HG02840 (cell line): ENCODE results near the gene OTUD5.
"Not testable (repeated sequence)": the region's sequence is repeated elsewhere in the genome, so short reads cannot be mapped to it uniquely, and the experiment has no call there.

Source experiments
- ATAC-seq: cut with Tn5 transposase; IDR thresholded peaks from one replicate; pipeline ENCODE4 v1.9.1; 2021; ENCODE audit warnings: mild to moderate bottlenecking, moderate library complexity, moderate number of reproducible peaks; ENCODE audit not compliant: unreplicated experiment, low FRiP score

Gene OTUD5, protein sequence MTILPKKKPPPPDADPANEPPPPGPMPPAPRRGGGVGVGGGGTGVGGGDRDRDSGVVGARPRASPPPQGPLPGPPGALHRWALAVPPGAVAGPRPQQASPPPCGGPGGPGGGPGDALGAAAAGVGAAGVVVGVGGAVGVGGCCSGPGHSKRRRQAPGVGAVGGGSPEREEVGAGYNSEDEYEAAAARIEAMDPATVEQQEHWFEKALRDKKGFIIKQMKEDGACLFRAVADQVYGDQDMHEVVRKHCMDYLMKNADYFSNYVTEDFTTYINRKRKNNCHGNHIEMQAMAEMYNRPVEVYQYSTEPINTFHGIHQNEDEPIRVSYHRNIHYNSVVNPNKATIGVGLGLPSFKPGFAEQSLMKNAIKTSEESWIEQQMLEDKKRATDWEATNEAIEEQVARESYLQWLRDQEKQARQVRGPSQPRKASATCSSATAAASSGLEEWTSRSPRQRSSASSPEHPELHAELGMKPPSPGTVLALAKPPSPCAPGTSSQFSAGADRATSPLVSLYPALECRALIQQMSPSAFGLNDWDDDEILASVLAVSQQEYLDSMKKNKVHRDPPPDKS

DNA sequence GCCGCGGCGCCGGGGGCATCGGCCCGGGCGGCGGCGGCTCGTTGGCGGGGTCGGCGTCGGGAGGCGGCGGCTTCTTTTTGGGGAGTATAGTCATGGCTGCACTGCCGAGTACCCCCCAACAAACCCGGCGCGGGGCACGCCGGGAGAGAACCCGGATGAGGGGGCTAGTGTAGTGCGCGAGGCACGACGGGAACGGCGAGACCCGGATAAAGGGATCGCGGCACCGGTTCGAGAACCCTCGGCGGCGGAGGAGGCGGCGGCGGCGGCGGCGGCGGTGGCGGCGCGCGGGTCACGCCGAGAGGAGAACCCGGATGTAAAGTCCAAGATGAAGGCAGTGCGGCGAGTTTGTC lies at the start of gene OTUD5:
Gene OTUD5, minus strand, starts transcription at position 131 of the 350 bp plus-strand sequence. Its CDS starts 37 bp downstream, at position 94.
- ATAC-seq = peak; percentile 30

DNA sequence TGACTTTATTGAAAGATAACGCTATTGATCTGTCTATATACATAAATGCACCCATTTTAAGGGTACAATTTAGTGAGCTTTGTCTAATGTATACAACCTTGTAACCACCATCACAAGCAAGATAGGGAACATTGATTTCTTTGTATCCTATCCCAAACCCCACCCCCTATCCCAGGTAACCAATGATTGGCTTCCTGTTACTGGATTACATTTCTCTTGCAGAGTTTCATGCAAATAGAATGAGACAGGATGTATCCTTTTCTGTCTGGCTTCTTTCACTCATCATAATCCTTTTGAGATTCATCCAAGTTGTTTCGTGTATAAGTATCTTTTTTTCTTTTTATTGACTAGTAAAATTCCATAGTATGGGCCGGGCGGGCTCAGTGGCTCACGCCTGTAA lies 46.3 kb upstream of the OTUD5 start:
- ATAC-seq = no peak

DNA sequence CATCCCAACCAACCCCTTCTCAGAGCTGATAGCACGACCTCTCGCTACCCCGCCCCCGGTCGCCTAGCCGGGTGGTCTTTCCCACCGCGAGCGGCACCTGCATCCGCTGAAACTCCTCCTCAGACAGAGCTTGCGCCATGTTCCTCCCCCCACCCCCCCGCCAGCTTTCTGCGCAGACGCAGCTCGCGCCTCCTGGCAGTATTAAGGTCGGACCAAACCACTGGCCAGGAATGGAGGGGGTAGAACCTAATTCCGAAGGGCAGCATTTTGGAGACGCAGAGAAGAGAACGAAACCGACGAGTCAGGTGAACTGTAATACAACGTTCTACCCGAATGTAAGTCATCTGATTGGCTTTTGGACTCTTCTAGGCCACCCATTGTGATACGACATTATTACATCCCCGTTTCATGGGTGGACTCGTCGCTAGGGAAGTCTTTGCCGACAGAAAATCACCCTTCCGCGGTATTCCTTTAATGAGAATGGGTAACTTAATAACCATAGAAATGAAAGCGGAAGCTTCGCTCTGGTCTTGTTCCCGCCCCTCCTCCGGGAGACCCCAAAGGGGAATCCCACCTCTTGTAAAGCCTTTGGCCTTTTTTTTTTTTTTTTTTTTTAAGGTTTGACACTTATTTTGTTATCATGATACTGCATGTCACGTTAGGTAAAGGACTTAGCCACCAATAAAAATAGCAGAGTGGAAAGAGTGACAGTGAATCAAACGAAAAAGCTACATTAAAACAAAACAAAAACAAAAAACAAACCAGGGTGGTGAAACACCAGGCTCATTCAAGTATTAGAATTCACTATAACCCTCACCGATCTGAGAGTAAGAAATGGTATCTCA lies 44.9 kb upstream of the OTUD5 start, which contains the start of gene GRIPAP1:
Gene GRIPAP1, minus strand, starts transcription at position 174 of the 845 bp plus-strand sequence. Its CDS starts 35 bp downstream, at position 139.
- peak; percentile 75 for ATAC-seq

DNA sequence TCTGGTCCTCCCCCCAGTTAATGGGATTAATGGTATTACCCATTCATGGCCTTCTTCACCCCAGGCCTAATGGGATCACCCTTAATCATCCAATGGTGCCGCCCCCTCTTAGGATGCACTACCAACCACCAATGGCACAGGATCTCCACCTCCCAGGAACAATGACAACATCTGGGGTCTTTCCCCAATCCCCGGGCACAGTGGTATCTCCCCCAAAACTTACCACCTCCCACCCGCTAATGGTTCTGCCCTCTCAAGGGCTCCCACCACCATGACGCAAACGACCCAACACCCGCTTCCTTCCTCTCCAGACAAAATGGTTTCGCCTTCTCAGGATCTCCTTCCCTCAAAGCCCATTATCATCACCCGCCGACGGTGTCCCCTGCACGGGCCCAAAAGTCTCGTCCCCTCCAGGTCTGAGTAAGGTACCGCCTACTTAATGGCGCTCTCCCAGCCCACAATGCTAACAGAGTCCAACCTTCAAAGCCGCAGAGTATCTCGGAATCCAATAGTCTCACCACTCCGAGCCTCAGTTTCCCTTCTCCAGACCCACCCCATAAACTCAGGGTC lies 44.2 kb upstream of the OTUD5 start:
- ATAC-seq = peak; percentile 20

DNA sequence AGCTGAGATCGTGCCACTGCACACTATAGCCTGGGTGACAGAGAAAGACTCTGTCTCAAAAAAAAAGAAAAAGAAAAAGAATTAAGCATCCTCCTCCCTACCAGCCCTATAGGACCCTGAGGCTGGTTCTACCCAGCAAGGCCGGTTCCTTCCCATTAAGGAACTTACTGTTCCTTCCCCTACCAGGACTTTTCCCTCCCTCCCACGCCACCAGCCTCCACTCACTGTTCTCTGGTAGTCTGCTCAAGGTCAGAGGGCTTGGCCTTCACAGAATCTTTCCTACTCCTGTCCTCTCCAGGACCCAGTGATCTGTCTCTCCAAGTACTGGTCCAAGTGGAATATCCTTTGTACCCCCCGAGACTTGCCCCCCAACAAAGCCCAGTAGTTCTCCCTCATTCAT lies 43.2 kb upstream of the OTUD5 start:
- no peak for ATAC-seq

DNA sequence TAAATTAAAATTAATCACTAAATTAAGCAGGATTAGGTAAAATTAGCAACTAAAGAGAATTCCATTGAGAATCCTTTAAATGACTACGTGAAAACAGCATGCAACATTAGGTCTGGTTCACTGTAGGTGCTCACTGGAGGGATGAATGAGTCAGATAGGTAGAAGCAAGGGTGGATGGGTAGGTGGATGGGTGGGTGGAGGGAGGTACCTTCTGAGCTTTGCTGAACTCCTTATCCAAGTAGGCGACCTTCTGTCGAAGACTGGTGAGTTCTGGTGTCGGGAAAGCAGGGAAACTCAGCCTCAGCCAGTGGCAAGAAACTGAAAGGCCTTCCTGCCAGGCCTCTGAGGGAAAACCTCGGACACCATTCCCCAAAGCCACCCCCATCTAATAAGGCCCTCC lies 41.6 kb upstream of the OTUD5 start:
- ATAC-seq = no peak

DNA sequence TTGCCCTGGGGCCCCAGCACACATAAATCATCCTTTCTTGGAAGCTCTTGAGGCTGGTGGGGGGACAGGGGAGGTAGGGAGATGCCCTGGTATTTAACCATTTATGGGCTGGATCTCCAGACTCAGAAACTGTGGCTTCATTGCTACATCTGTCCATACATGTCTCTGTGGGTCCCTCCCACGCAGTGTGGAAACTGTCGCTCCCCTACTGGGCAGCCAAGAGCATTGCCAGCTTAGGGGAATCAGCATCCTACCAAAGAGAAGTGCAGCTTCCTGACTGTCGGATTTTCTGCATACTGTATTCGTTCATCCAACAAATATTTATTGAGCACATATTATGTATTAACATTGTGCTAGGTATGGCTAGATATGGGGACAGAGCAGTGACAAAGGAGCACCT lies 41.0 kb upstream of the OTUD5 start:
- ATAC-seq = no peak

DNA sequence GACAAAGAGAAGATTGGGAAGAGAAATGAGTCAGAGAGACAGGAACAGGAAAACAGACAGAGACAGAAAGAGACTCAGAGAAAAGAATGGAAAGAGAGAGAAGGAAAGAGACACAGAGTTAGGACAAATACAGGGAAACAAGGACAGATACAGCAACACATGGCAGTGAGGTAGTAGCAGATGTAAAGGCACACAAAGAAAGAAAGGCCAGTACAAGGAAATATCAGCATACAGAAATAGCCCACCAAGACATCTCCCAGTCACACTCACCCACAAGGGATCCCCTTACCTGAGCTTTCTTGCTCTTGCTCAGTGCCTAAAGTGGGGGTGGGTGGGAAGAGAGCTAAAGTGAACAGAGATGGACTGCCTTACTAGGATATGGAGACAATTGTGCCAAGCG lies 40.5 kb upstream of the OTUD5 start:
- no peak for ATAC-seq

DNA sequence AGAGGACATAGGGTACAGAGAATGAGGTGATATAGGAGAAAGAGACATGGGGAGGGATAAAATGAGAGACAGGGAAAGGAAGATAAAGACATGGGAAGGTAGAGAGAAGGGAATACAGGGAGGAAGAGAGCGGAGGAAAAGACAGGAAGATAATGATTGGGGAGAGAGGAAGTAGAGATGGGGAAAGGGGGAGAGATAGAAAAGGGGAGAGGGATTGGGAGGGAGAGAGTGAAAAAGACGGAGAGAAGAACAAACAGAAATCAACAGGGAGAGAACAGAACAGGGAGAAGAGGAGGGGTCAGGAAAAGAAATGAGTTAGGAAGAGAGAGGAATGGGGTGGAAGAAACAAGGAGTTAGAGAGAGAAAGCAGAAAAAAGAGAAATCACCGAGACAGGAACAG lies 40.0 kb upstream of the OTUD5 start:
- no peak for ATAC-seq

DNA sequence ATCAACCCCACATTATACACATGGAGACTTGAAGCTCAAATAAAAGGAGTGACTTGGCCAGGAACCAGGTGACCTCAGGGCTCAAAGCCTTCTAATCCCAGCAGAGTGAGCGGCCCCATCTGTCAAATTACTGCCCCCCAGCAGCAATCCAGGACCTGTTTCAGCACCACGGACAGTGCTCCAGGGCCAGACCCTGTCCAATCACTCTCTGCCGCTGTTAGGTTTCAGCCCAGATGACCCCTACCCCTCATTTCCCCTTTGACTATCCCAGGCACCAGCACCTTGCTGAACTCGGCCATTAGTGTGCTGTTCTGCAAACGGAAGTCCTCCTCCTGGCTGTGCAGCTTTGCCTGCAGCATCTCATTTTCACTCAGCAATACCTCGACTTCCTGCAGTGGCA lies 39.6 kb upstream of the OTUD5 start:
- no peak for ATAC-seq

DNA sequence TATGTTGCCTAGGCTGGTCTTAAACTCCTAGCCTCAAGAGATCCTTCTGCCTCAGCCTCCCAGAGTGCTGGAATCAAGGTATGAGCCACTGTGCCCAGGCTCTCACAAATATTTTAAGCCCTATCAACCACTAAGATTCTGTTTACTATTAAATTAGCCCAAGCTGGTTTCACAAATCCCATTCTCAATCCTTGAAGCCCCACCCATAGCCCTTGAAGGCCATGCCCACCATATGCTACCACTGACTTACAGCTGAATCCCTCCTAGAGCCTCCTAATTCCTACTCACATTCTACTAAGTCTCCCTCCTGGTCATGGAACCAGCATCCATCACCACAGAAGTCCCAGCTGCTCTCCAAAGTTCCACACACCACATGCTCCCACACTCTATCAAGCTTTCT lies 34.9 kb upstream of the OTUD5 start:
- ATAC-seq = no peak

DNA sequence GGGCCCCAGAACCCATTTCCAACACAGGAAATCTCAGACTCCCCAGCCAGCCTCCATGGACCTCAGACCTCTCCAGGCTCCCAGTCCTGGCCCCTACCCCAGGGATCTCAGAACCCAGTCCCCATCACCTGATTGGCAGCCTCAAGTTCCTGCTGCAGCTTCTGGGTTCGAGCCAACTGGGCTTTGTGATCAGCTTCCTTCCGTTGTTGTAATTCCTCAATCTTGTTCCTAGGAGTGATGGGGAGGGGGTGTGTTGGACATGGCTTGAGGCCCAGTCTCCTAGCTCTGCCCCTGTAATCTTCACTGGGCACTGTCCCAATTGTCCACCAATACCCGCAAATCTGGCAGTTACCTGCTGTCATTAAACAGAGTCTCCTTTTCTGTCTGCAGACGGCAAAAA lies 32.1 kb upstream of the OTUD5 start:
- ATAC-seq = no peak

DNA sequence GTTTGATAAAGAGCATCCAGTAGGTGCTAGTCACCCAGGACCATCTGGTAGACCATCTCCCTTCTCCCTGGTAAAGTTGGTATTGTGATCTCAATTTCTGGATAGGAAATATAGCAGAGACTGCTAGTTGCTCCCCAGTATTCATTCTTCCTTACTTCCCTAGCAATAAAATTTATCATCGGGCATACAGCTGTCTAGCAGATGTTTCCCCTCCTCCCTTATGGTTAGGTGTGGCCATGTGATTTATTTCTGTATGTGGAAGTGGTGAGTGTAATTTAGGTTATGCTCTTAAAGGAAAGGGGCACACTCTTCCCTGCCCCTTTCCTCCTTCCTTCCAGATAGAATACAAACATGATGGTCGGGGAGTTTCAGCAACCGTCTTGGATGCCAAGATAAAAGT lies 26.5 kb upstream of the OTUD5 start:
- ATAC-seq = no peak

DNA sequence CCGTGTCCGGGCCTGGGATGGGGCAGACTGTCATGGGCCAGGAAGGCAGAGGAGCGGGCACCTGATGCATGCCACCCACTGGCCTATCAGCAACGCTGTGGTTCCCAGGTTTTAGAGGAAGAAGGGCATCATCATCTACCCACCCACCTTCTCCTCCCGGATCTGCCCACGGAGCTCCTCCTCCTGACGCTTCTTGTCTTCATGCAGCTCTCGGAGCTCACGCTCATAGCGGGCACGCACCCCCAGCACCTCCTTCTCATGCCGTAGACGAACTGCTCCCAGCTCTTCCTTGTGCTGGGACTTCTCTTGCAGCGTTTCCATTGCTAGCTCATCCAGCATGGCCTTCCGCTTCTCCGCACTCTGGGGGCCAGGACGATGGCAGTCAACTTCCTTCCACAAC lies 25.7 kb upstream of the OTUD5 start:
- ATAC-seq = no peak

DNA sequence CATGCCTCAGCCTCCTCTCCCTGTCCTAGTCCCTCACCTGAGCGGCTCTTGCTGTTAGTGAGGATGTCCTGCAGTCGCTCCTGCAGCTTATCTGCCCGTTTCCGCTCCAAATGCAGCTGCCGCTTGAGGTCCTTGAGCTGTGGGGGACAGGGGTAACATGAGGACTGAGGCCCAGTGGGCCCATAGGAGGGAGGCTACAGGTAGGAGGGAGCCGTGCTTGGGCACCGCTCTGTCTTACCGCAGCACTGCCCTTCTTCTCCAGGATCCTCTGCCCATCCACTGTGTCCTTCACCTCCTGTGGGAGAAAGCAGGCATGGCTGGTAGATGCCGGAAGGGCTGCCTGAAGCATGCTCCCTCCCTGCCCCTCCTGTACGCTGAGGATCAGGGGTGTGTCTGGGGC lies 23.8 kb upstream of the OTUD5 start:
- ATAC-seq = no peak

DNA sequence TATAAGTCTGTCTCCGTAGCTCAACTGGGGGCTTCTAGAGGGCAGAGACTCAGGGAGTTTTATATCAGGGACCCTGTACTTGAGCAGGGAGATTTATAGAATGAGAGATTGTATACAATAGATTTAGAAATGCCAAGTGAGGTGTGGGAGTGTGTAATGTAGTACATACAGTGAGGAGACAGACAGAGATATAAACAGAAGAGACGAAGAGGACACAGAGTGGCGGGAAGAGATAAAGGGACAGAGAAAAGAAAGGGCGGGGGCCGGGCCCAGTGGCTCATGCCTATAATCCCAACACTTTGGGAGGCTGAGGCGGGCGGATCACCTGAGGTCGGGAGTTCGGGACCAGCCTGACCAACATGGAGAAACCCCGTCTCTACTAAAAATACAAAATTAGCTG lies 22.9 kb upstream of the OTUD5 start:
- ATAC-seq = not testable (repeated sequence)

DNA sequence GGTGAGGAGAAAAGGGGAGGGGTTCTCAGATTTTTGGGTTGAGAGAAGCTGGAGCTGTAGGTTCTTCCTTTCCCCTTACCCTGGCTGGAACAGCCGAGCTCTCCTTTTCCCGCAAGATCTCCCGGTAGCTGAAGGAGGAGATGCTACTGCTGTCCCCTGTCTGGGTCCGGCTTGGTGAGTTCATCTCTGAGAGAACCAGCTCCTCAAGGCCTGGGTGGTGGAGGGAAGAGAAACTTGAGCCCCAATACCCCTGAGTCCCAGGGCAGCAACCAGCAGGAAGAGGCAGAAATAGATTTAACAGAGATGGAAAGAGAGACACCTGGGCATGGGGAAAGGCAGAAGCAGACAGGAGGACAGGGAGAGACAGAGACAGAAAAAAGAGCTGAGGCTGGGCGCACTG lies 20.8 kb upstream of the OTUD5 start:
- ATAC-seq = no peak

DNA sequence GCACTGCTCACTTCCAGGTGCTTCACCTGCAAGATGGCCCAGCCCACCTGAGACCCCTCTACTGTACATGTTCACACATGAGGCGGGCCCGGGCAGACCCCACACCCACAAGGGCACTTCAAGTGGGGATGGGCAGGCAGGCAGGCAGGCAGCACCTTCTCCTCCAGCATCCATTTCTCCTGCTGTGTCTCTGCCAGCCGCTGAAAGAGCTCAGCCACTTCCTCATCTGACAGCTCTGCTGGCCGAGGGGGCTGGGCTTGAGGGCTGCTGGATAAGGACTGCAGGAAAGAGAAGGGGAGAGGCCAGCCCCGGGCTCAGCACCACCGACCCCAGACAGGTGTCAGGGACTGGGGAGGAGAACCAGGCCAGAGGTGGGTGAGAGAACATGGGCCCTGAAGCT lies 18.7 kb upstream of the OTUD5 start:
- ATAC-seq = no peak

DNA sequence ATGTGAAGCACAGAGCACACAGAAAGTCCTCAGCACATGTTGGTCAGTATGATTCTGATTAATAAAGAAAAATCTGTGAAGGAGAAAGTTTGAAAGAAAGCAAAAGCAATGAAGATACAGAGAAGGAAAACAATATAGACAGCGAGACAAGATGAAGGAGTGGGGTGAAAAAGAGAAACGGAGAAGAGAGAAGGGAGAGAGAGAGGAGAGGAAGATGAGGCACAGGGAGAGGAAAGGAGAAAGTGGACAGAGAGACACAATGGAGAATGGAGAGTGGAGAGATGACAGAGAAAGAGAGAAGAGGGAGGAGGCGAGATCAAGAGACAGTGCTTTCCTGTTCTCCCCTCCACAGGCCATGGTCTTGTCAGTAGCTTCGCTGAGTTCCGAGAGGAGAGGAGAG lies 18.1 kb upstream of the OTUD5 start:
- ATAC-seq = no peak

DNA sequence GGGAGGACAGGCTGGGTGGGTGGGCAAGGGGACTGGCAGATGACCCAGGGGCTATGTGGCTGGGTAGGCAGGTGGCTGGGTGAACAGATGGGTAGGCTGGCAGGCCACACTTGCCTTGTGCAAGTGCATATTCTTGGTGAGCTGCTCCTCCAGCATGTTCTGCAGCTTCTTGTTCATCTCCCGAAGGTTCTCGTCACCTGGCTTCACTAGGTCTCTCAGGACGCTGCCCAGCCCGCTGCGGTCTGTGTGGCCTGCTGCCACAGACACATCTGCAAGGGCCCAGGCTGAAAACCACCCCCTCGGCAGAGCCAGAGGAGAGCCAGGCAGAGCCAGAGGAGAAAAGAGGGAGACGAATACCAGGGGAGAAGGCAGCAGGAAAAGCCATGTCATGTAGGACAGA lies 17.6 kb upstream of the OTUD5 start:
- ATAC-seq = no peak

DNA sequence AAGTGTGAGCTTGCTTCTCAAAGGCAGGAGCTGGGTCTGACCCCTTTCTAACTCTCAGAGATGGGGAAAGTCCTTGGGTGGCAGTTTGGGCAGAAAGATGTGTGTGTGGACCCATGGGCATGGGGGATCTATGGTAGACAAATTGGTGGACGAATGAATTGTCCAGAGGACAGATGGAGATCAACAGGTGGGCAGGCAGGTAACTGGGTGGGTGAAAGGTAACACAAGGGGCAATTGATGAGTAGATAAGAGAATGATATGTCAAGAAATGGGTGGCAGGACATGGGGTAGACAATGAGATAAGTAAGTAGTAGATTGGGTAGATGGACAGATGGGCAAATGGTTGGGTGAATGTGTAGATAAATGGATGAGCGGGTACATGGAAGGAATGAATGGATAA lies 17.2 kb upstream of the OTUD5 start:
- no peak for ATAC-seq
